Measurements from ENCODE around the gene MGAT4A. TPM values are rescaled to one million over a fixed set of nuclear protein-coding genes. Genes with fewer than 3 reads are reported as not detected.

MGAT4A gene
- total and polyA plus RNA-seq, 10 of the 15 experiments (the other 5 are each of a cell fraction or from before 2014, with no cell fraction given): 4.3 to 23.4 (median 13.6) TPM

GRCh38 chr2:98650998-98651397 is 79.9 kb downstream of the MGAT4A start:
- H3K9me3 ChIP-seq (replicated peaks; ENCODE audit: control insufficient read depth, insufficient read depth, low read length): no peaks in the 10 kb centered on the region
- RAD21 ChIA-PET (ENCODE audit: unreplicated experiment): interaction anchor here (0.9 kb wide), 1 partner anchor 109 kb away, joined by 3 read pairs; no protein-coding TSS in a partner anchor
- ATAC-seq (no peak), DNase-seq (ENCODE audit: low read depth, low spot score) (no peak), FAIRE-seq (no peak)
- no peak overlapping the region for H3K27ac ChIP-seq (ENCODE audit: control insufficient read depth, insufficient read depth)
- no peaks in the 10 kb centered on the region for H3K36me3 ChIP-seq (ENCODE audit: control insufficient read depth in 2 of 2, insufficient read depth in 2 of 2, low read length in 1 of 2)
- no peaks in the 10 kb centered on the region for H3K79me2 ChIP-seq (ENCODE audit: control insufficient read depth, insufficient read depth, low read length)
- intact Hi-C loops (cut with micrococcal nuclease; ENCODE audit: unreplicated experiment) (no loop called here), in situ Hi-C loops (cut with MboI) (no loop called here)
- H3K27me3 ChIP-seq (replicated peaks in 1 of 2; ENCODE audit: control insufficient read depth in 2 of 2, insufficient read depth in 2 of 2, low read length in 1 of 2): no peaks in the 10 kb centered on the region
- H3K4me1 ChIP-seq (ENCODE audit: control insufficient read depth, insufficient read depth, low read length): peaks cover 6% of the 10 kb centered on the region
- SMC1A ChIA-PET (ENCODE audit: uncharacterized antibody, unreplicated experiment): no interaction called here
- no peaks in the 10 kb centered on the region for H4K20me1 ChIP-seq (ENCODE audit: control insufficient read depth, insufficient read depth)
- no peak overlapping the region for H3K4me3 ChIP-seq
- 29% methylated on average over 1 of the region's 1 CpG for WGBS (ENCODE audit: insufficient coverage, insufficient replicate concordance, low lambda C conversion rate, missing lambda C conversion rate)
- BruUV-seq (replicated peaks): no TSS peak
- POLR2A ChIA-PET: no interaction called here
- CTCF ChIA-PET: interaction anchor here (0.7 to 1.1 kb wide), 5 partner anchors 120 to 415 kb away, joined by 3 to 6 read pairs (median 3); no protein-coding TSS in a partner anchor
- no peak overlapping the region for H3K9ac ChIP-seq (ENCODE audit: control insufficient read depth, insufficient read depth, low read length)
- TF ChIP-seq MLLT1 (IDR thresholded peaks at IDR 0.05) (no peak), MEF2B (IDR thresholded peaks at IDR 0.05; ENCODE audit: partially characterized antibody, poor library complexity, severe bottlenecking) (no peak), RELA (IDR thresholded peaks at IDR 0.05; ENCODE audit: borderline replicate concordance, partially characterized antibody) (no peak)
- no peak overlapping the region for H2AFZ ChIP-seq (ENCODE audit: control insufficient read depth, low read depth, low read length)
- no peak overlapping the region for H3K4me2 ChIP-seq (ENCODE audit: control insufficient read depth, insufficient read depth)

- CTCF ChIA-PET: interaction anchor here (0.7 to 2.0 kb wide), 34 partner anchors 10 to 520 kb away, joined by 3 to 124 read pairs (median 4); partner anchors contain the start of gene MGAT4A
- Histone ChIP-seq H3K79me2 (ENCODE audit: control insufficient read depth, insufficient read depth, low read length) (no peaks in the 10 kb centered on the region), H3K4me3 (no peak overlapping the region), H2AFZ (ENCODE audit: control insufficient read depth, low read depth, low read length) (no peak overlapping the region), H4K20me1 (ENCODE audit: control insufficient read depth, insufficient read depth) (no peaks in the 10 kb centered on the region), H3K4me2 (ENCODE audit: control insufficient read depth, insufficient read depth) (no peak overlapping the region), H3K4me1 (ENCODE audit: control insufficient read depth, insufficient read depth, low read length) (peaks cover 6% of the 10 kb centered on the region), H3K27ac (ENCODE audit: control insufficient read depth, insufficient read depth) (no peak overlapping the region), H3K9ac (ENCODE audit: control insufficient read depth, insufficient read depth, low read length) (no peak overlapping the region), H3K9me3 (replicated peaks; ENCODE audit: control insufficient read depth, insufficient read depth, low read length) (no peaks in the 10 kb centered on the region), H3K27me3 (replicated peaks in 1 of 2; ENCODE audit: control insufficient read depth in 2 of 2, insufficient read depth in 2 of 2, low read length in 1 of 2) (no peaks in the 10 kb centered on the region), H3K36me3 (ENCODE audit: control insufficient read depth in 2 of 2, insufficient read depth in 2 of 2, low read length in 1 of 2) (no peaks in the 10 kb centered on the region)
- DNase-seq (ENCODE audit: low read depth, low spot score) (no peak), ATAC-seq (no peak), FAIRE-seq (no peak)
- RAD21 ChIA-PET (ENCODE audit: unreplicated experiment): interaction anchor here (0.8 to 2.0 kb wide), 33 partner anchors 9 to 838 kb away, joined by 3 to 60 read pairs (median 4); partner anchors contain the start of genes COA5, LIPT1, MGAT4A and UNC50
- no TSS peak for BruUV-seq (replicated peaks)
- POLR2A ChIA-PET: no interaction called here
- in situ Hi-C loops (cut with MboI): loop anchor here (5.0 kb wide), 2 partner anchors 187 to 417 kb away; no protein-coding TSS in a partner anchor
- SMC1A ChIA-PET (ENCODE audit: uncharacterized antibody, unreplicated experiment): interaction anchor here (0.9 to 2.0 kb wide), 22 partner anchors 10 to 415 kb away, joined by 3 to 51 read pairs (median 5); no protein-coding TSS in a partner anchor
- intact Hi-C loops (cut with micrococcal nuclease; ENCODE audit: unreplicated experiment): loop anchor here (1.0 to 10.0 kb wide), 4 partner anchors 77 to 505 kb away; partner anchors contain the start of genes LIPT1 and TSGA10
- WGBS (ENCODE audit: insufficient coverage, insufficient replicate concordance, low lambda C conversion rate, missing lambda C conversion rate): 50% methylated on average over 1 of the region's 1 CpG
- TF ChIP-seq SIX5 (IDR thresholded peaks at IDR 0.05; ENCODE audit: low read depth, low read length, severe bottlenecking) (no peak), IRF3 (IDR thresholded peaks at IDR 0.05) (no peak), HDGF (IDR thresholded peaks at IDR 0.05) (no peak), PBX3 (IDR thresholded peaks at IDR 0.05; ENCODE audit: insufficient replicate concordance, low read depth, low read length) (no peak), PAX5 (IDR thresholded peaks at IDR 0.05; ENCODE audit: borderline replicate concordance, low read depth, low read length) (no peak), BHLHE40 (IDR thresholded peaks at IDR 0.05; ENCODE audit: borderline replicate concordance in 1 of 2, low read depth in 2 of 2, low read length in 1 of 2) (no peak), NFYB (IDR thresholded peaks at IDR 0.05; ENCODE audit: insufficient read depth, low read depth, low read length) (no peak), RUNX3 (IDR thresholded peaks at IDR 0.05; ENCODE audit: low read length) (no peak), SIN3A (IDR thresholded peaks at IDR 0.05; ENCODE audit: low read depth, low read length) (no peak), SMAD1 (IDR thresholded peaks at IDR 0.05; ENCODE audit: low read depth, partially characterized antibody) (no peak), CBX5 (IDR thresholded peaks at IDR 0.05; ENCODE audit: low read depth) (no peak)
Measured at GRCh38 chr2:98649992-98650375, 80.9 kb downstream of the MGAT4A start.

All from GM12878 (cell line).